Parathyroid adenoma (tissue), 2 donors: ENCODE measurements around the gene KIF1A.

Source experiments
- H2AFZ ChIP-seq: fragments of 300-600 bp; sonication (generic); one replicate; pipeline ENCODE4 v1.7.0; 2017; ENCODE audit warnings: antibody characterized with exemption, mild to moderate bottlenecking
- H3K27ac ChIP-seq: fragments of 300-600 bp; sonication (generic); one replicate; pipeline ENCODE4 v1.7.0; 2017
- H3K27me3 ChIP-seq: fragments of 300-600 bp; sonication (generic); one replicate; pipeline ENCODE4 v1.7.0; 2017; ENCODE audit warnings: low read length; ENCODE audit not compliant: control insufficient read depth, insufficient read depth
- H3K36me3 ChIP-seq: fragments of 300-600 bp; sonication (generic); one replicate; pipeline ENCODE4 v1.7.0; 2017; ENCODE audit warnings: low read length; ENCODE audit not compliant: control insufficient read depth, insufficient read depth
- H3K4me1 ChIP-seq: fragments of 300-600 bp; sonication (generic); one replicate; pipeline ENCODE4 v1.7.0; 2017; ENCODE audit warnings: control low read depth
- H3K4me2 ChIP-seq: fragments of 300-600 bp; sonication (generic); one replicate; pipeline ENCODE4 v1.7.0; 2017; ENCODE audit warnings: low read length
- H3K4me3 ChIP-seq: fragments of 300-600 bp; sonication (generic); one replicate; pipeline ENCODE4 v1.7.0; 2017; ENCODE audit warnings: low read depth, low read length
- H3K79me2 ChIP-seq: fragments of 300-600 bp; sonication (generic); one replicate; pipeline ENCODE4 v1.7.0; 2017; ENCODE audit warnings: control low read depth
- H3K9ac ChIP-seq: fragments of 300-600 bp; sonication (generic); one replicate; pipeline ENCODE4 v1.7.0; 2017; ENCODE audit warnings: mild to moderate bottlenecking
- H3K9me3 ChIP-seq: fragments of 300-600 bp; sonication (generic); one replicate; pipeline ENCODE4 v1.7.0; 2017; ENCODE audit warnings: low read length; ENCODE audit not compliant: control insufficient read depth
- TF ChIP-seq, protein P1 (sequence below): fragments of 300-600 bp; sonication (generic); IDR thresholded peaks from one replicate; pipeline ENCODE4 v1.7.0; 2017; ENCODE audit warnings: antibody characterized with exemption, mild to moderate bottlenecking
- donor health status: primary hyperparathyroidism.

The KIF1A gene

DNA sequence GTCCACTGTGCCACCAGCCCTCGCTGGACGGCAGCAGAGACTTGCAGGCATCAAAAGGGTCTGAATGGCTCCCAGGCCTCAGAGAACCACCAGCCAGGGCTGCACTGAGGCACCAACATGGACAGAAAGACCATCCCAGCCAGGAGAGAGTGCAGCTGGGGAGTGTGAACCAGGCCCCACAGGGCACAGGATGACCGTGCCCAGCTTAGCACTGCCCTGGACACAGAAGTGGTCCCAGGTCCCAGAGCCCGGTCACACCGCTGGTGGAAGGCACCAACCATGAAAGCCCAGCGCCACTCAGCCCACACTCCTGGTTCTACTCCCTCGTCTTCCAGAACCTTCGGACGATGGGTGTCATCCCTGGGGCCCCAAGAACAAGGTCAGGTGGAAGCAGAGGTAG lies 107.9 kb downstream of the KIF1A start:
- Histone ChIP-seq H3K4me2 (no peak overlapping the region), H3K9me3 (no peaks in the 10 kb centered on the region), H3K27ac (no peak overlapping the region), H3K9ac (no peak overlapping the region), H3K4me3 (no peak overlapping the region), H2AFZ (no peak overlapping the region), H3K36me3 (no peaks in the 10 kb centered on the region), H3K27me3 (no peaks in the 10 kb centered on the region), H3K4me1 (no peaks in the 10 kb centered on the region), H3K79me2 (no peaks in the 10 kb centered on the region)
- TF ChIP-seq, protein P1, sequence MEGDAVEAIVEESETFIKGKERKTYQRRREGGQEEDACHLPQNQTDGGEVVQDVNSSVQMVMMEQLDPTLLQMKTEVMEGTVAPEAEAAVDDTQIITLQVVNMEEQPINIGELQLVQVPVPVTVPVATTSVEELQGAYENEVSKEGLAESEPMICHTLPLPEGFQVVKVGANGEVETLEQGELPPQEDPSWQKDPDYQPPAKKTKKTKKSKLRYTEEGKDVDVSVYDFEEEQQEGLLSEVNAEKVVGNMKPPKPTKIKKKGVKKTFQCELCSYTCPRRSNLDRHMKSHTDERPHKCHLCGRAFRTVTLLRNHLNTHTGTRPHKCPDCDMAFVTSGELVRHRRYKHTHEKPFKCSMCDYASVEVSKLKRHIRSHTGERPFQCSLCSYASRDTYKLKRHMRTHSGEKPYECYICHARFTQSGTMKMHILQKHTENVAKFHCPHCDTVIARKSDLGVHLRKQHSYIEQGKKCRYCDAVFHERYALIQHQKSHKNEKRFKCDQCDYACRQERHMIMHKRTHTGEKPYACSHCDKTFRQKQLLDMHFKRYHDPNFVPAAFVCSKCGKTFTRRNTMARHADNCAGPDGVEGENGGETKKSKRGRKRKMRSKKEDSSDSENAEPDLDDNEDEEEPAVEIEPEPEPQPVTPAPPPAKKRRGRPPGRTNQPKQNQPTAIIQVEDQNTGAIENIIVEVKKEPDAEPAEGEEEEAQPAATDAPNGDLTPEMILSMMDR: no peak

- TF ChIP-seq, protein P1: no peak
- H3K4me1 ChIP-seq: no peaks in the 10 kb centered on the region
- no peaks in the 10 kb centered on the region for H3K36me3 ChIP-seq
Observed at GRCh38 chr2:240711701-240712100, 108.3 kb downstream of the KIF1A start.

DNA sequence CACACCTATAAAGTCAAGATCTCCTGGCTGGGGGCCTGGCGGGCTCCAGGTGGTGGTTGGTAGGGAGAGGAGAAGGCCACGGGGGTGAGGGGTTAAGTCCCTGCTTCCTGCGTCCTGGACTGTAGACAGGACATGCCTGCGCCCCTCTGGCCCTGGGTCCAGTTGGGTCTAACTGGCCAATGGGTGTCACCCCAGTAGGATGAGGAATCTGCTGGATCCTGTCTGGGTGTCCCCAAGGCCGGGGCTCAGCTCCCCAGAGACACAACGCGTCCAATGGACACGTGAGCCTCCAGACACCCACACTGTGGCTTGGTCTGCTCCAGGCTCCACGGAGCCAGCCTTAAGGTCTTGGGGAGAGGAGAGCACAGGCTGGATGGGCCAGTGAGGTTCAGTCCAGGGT lies 108.7 kb downstream of the KIF1A start:
- no peak overlapping the region for H3K9ac ChIP-seq
- no peaks in the 10 kb centered on the region for H3K9me3 ChIP-seq
- H3K36me3 ChIP-seq: no peaks in the 10 kb centered on the region
- TF ChIP-seq, protein P1: no peak
- H3K4me3 ChIP-seq: no peak overlapping the region
- H2AFZ ChIP-seq: no peak overlapping the region
- no peaks in the 10 kb centered on the region for H3K79me2 ChIP-seq
- no peak overlapping the region for H3K4me2 ChIP-seq
- H3K27ac ChIP-seq: no peak overlapping the region
- no peaks in the 10 kb centered on the region for H3K4me1 ChIP-seq
- no peaks in the 10 kb centered on the region for H3K27me3 ChIP-seq

More at GRCh38 chr2:240711701-240712100, 108.3 kb downstream of the KIF1A start:
- no peak overlapping the region for H3K27ac ChIP-seq
- H3K27me3 ChIP-seq: no peaks in the 10 kb centered on the region
- no peak overlapping the region for H3K4me3 ChIP-seq
- H3K9ac ChIP-seq: no peak overlapping the region
- no peaks in the 10 kb centered on the region for H3K79me2 ChIP-seq
- H3K9me3 ChIP-seq: no peaks in the 10 kb centered on the region
- H3K4me2 ChIP-seq: no peak overlapping the region
- no peak overlapping the region for H2AFZ ChIP-seq

GRCh38 chr2:240708457-240708856 lies 111.6 kb downstream of the KIF1A start:
- H3K4me2 ChIP-seq: no peak overlapping the region
- H2AFZ ChIP-seq: no peak overlapping the region
- no peak overlapping the region for H3K9ac ChIP-seq
- H3K27ac ChIP-seq: no peak overlapping the region
- H3K27me3 ChIP-seq: no peaks in the 10 kb centered on the region
- H3K9me3 ChIP-seq: no peaks in the 10 kb centered on the region
- TF ChIP-seq, protein P1: no peak
- no peaks in the 10 kb centered on the region for H3K79me2 ChIP-seq
- H3K36me3 ChIP-seq: no peaks in the 10 kb centered on the region
- H3K4me1 ChIP-seq: no peaks in the 10 kb centered on the region
- no peak overlapping the region for H3K4me3 ChIP-seq

DNA sequence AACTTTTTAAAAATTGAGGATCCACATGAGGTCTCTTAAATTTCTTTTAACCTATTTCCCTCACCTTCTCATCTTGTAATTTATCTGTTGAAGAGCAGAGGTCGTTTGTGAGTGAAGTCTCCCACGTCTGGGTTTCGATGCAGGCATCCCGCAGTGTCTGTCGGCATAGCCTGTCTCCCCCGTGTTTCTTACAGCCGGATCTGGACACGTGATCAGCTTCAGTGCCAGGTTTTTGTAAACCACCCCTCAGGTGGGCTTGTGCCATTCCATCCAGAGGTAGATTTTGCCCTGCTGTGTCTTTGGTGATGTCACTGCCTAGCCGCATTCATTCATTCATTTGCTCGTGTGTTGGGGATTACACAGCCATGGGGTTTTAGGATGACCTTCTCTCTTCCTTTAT lies 112.2 kb downstream of the KIF1A start:
- no peaks in the 10 kb centered on the region for H3K4me1 ChIP-seq
- H3K4me3 ChIP-seq: no peak overlapping the region
- H3K79me2 ChIP-seq: no peaks in the 10 kb centered on the region
- H2AFZ ChIP-seq: no peak overlapping the region
- TF ChIP-seq, protein P1: no peak
- H3K9ac ChIP-seq: no peak overlapping the region
- no peaks in the 10 kb centered on the region for H3K27me3 ChIP-seq
- H3K4me2 ChIP-seq: no peak overlapping the region
- no peaks in the 10 kb centered on the region for H3K9me3 ChIP-seq
- H3K27ac ChIP-seq: no peak overlapping the region
- H3K36me3 ChIP-seq: no peaks in the 10 kb centered on the region
